Measurements from ENCODE around the gene HEATR5A.

The HEATR5A gene

GRCh38 chr14:31425905-31426304 is 5.6 kb upstream of the HEATR5A start:
- DNase-seq = no peak

- no peak for DNase-seq
These were observed 850 bp upstream of the HEATR5A start for GRCh38 chr14:31421200-31421599.

- DNase-seq = peak; percentile 50
These were observed 407 bp downstream of the HEATR5A start for GRCh38 chr14:31419967-31420318.

- DNase-seq = no peak
These were observed 977 bp downstream of the HEATR5A start for GRCh38 chr14:31419179-31419966.

GRCh38 chr14:31418440-31418839 is 1.9 kb downstream of the HEATR5A start:
- DNase-seq = no peak

- no peak for DNase-seq
These were observed 6.0 kb downstream of the HEATR5A start for GRCh38 chr14:31414190-31414833.

- no peak for DNase-seq
These were observed 9.1 kb downstream of the HEATR5A start for GRCh38 chr14:31411218-31411727.

DNA sequence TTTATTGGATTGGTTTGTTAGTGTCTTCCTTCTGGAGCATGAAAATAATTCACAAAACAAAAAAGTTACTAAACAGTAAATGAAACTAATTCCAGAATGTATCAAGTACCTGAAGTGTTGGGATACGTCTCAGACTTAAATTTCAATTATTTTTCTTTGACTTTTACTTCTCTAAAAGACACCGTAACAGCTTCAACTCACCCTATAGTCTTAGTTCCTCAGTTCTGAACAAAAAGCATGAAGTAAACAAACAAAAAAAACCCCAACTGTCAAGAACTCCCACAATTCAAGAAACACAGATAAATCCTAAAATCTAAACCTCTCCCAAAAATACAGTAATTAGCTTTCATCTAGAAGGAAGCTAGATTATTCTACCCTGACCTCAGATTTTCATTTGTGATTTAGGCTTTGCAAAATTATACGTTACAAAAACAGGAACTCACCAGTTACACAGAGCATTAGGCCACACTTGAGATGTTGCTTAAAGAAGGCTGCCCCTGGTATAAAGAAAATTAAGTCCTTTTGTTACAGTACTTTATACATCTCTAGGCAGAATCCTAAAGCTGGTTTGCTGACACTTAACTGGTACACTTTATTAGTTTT is 10.2 kb downstream of the HEATR5A start:
- DNase-seq = no peak

- no peak for DNase-seq
These were observed 11.9 kb downstream of the HEATR5A start for GRCh38 chr14:31408421-31408820.

- DNase-seq = no peak
These were observed 14.6 kb downstream of the HEATR5A start for GRCh38 chr14:31405599-31406232.

GRCh38 chr14:31405106-31405505 is 15.2 kb downstream of the HEATR5A start:
- no peak for DNase-seq

GRCh38 chr14:31403707-31404106 is 16.6 kb downstream of the HEATR5A start:
- DNase-seq = no peak

DNA sequence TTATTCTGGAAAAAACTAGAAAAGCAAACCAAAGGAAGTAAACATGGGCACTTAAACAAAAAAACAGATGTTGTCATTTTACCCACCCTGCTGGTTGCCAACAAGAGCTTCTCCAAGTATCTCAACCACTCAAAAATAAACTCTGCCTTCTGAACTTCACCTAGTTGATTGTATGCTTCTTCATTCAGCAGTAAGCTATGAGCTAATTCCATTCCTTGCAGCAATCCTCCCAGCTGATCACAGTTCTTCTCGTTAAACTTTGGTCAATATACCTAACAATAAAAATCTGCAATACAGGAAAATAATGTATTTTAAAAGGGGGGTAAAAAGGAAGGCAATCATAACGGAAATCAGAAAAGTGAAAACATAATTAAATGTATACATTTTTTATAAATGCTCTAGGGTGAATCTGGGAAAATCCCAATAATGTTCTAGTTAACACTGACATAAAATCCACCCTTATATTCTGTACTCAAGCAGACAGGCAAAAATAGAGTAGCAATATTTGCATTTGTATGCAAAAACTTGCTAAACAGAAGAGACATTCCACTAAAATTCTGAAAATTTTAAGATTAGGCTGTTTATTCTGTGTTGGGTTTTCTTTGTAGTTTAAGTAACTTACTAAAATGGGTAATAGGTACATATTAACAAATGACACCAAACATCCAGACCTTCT is 17.4 kb downstream of the HEATR5A start:
- DNase-seq = no peak

DNA sequence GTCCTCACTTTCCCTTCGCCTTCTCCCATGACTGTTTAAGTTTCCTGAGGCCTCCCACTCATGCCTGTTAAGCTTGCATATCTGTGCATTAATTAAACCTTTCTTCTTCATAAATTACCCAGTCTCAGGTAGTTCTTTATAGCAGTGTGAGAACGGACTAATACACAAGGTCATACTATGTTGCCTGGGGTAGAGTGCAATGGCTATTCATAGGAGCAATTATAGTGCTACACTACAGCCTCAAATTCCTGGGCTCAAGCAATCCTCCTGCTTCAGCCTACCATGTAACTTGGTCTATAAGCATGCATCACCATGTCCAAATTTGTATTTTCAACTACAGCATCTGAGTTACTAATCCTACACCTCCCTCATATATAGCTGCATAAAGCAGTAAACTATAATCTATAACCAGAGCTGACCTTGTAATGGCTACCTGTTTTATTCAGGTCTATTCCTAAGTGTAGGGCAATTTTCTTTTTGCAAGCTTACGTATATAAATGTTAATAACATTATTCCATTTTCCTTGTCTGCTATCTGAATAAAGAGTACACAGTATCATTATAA is 18.9 kb downstream of the HEATR5A start:
- DNase-seq = no peak

DNA sequence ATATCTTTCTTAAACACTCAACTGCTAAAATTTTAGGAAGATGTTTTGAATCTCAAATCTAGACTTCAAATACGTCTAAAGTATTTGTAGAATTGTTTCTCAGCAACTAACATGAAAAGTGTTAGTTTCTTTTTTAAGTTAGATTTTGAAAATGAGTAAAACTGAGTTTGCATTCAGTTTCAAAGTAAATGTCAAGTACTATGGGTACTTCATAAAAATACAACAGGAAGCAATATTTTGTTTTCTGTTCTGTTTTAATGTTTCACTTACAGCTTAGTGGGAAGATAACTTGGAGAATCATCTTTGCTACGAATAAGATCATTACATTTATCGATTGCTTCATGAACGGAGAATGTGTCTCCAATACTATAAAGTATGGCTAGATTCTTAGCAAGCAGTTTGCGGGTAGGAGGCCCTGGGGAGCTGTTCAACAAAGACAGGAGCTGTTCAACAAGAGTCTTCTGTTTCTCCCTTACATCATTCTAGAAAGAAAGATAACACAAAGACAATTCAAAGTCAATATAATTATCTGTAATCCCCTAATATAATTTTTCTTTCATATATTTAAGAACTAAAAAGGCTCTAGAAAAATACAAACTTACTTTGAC is 20.2 kb downstream of the HEATR5A start:
- DNase-seq = no peak

GRCh38 chr14:31395572-31396205 is 24.7 kb downstream of the HEATR5A start:
- DNase-seq = no peak

DNA sequence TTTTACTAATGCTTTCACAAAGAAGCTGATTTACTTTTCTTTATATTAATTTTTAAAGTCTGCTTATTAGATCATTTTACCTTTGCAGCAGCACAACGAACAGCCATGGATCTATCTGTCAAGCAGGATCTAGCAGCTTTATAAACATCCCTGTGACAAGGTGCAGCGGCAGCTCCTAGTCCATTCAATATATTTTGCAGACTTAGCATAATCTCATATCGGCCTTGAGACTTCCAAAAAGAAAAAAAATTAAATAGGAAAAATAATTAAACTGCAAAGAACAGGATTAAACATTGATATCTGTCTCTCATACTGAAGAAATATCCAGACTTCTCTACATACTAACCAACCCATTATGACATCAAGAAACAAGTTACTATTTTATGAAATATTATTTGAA is 25.2 kb downstream of the HEATR5A start:
- DNase-seq = no peak

DNA sequence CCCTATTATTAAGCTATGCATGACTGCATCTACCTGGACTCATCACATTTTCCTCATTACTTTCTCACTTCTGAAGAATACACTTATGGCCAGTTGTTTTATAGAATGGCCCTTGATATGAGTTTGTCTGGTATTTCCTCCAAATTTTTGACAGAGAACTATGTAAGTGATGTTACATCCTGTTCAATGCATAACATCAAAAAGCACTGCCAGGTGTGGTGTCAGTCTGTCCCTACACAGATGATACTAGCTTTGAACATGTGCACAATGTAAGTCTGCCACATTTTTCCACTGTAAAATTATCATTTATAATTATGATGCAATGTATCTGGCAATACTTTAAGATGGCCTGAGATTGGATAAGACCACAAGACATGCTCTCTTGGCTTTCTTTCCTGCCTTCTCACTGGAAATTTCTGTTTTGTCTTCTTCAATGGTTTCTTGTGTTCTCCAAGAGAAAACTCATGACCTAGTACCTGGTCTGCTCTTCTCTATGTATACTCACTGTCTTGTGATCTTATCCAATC is 28.3 kb downstream of the HEATR5A start:
- no peak for DNase-seq

GRCh38 chr14:31391473-31391872 is 28.9 kb downstream of the HEATR5A start:
- no peak for DNase-seq

DNA sequence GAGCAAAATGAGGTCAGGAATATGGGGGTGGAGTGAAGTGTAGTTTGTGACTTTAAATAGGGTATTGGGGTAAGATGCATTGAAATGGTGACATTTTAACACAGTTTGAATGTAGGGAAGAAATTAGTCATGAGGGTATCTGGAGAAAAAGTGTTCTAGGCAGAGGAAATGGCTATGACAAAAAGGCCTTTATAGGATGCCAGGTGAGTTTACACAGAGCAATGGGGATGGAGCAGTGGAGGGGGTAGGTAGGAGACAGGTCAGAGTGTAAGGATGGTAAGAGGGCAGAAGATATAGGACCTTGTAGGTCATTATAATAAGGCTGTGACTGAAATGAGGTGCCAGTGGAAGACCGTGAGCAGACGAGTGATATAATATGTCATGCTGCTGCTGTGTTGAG is 30.4 kb downstream of the HEATR5A start:
- DNase-seq = no peak

GRCh38 chr14:31388687-31389413 is 31.5 kb downstream of the HEATR5A start:
- DNase-seq = no peak
